Left lobe of liver (tissue), 2 donors: ENCODE measurements around the gene TNS1. TPM values are rescaled to one million over a fixed set of nuclear protein-coding genes. Genes with fewer than 3 reads are reported as not detected.

Experiments
- ATAC-seq: fragments of 200-7000 bp; cut with Tn5 transposase; one replicate; pipeline ENCODE4 v1.9.1; 2020; ENCODE audit warnings: mild to moderate bottlenecking, moderate library complexity
- DNase-seq: peaks from one replicate; pipeline ENCODE4 v3.0.0-alpha.2; 2020; ENCODE audit warnings: low spot score
- total RNA-seq: library from RNA; stranded (reverse); gene quantifications from one replicate; pipeline ENCODE4 v1.2.1, GENCODE V29; 2021
- donor health status: DM: no; HTN: no; CAD: no; lungs with moderate emphysema.
- donor health status: DM: no; HTN: yes; CAD: no.

TNS1 gene
- total RNA-seq, 1 donor from 2014 or later = 102 TPM

DNA sequence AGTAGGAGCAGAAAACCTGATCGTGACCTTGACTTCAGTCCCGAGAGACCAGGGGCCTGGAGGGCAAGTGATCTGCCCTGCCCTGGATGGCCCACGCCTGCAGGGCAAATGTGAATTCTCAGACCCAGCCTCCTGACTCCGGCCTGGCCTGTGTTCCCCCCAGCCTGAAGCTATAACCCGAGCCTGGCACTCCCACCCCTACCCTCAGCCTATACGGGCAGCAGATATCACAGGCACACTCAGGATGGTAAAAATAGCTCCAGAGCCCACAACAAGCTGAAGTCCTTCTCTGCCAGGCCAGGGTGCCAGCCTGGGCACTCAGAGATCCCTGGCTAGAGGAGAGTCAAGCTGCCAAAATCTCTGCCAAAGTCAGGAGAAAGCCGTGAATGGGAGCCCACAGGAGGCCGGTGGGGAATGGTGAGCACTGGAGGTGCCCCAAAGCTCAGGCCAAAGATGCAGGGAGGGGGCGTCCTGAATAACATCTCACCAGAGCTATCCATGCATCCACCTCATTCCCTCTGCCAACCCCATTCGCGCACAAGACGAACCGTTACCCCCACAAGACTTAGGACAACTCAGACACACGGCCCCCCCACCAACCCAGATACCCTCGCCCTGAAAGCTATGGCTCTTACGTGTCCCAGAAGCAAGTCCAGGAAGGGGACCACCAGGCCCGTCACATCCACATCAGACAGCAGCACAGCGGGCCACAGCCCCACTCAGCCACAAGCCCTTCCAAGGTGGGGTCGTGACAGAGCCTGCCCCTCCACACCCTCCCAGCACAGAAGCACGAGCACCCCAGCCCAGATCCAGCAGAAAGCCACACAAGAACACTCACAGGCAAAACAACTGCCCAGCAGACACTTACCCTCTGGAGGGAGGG, 144.9 kb downstream of the TNS1 start:
- DNase-seq = no peak
- no peak for ATAC-seq

DNA sequence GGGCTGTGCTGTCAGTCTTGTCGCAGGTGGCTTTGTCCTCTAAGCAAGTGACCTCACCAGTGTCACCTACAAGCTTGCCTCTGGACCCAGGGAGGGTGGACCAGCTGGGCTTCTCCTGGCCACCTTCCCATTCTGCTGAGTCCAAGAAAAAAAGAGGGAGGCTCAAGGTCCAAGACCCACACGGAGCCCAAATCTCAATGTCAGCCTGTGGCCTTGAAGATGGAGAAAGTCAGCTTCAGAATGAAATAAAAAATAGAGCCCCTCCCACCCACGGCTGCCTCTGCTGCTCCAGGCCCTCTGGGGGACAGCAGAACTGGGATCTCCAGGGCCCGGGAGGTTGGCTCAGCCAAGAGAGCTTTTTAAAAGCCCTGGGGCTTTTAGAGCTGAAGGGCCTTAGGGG, 145.9 kb downstream of the TNS1 start:
- DNase-seq = no peak
- ATAC-seq = peak; percentile 2

DNA sequence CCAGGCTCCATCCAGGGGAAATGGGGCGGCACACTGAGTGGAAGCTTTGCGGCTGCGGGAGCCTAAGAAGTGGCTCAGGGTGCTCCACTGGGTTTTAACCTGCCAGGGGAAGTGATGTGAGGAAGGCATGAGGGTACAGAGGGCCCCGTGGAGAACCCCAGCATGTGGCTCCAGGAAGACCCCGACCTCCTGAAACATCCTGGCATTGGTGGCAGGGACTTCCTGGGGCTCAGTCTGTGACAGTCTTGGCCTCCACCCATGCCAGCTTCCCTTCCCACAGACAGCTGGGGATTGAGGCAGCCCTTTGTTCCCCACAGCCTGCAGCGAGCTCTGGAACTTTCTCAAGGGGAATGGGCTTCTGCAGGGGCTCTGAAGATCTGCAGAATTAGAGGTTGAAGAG, 146.6 kb downstream of the TNS1 start:
- DNase-seq = no peak

DNA sequence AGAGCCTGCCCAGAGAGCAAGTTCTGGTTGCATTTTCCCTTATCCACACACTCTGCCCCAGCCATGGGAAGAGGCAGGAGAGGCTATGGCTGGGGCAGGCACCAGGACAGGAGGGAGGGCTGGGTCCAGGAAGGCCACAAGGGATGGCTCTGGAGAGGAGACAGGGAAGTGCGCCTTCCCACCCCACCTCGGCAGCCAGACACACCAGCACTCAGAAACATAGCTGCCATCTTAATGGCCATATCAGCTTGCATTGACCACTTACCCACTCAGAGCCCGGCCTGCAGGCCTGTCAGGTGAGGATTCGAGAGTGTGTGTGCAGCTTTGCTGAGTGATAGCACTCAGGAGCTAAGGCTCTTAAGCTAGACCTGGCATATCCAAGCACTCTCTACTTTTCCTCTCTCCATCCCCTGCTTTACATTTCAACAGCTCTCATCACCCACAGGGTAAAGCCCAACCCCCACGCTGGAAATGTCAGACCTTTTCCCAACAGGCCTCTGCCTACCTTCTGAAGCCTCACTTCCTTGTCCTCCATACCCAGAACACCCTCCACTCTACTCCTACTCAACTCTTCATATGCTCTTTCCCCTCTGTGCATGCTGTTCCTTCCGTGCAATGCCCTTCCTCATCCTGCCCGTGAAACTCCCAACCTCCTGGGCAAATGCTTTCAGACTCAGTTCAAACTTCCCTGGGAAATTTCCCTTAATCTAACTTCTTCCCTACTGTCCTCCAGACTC, 147.9 kb downstream of the TNS1 start:
- ATAC-seq = no peak
- no peak for DNase-seq

More for the DNA sequence above, 146.6 kb downstream of the TNS1 start:
- no peak for ATAC-seq

DNA sequence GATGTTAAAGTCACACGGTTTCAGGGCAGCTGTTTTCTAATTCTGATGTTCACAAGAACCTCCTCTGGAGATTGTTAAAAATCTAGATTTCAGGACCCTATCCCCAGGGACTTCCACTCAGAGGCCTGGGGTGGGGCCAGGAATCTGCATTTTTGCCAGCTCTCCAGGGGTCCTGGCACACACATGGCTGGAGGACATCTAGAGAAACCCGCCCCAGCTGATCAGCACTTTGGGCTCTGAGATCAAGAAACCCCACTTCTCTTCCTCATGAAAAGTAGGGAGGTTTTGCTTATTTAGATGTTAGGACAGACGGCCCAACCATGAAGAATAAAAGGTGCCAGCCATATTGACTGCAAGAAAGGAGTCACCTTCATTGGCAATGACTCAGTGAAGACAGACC, 148.8 kb downstream of the TNS1 start:
- ATAC-seq (no peak), DNase-seq (no peak)

DNA sequence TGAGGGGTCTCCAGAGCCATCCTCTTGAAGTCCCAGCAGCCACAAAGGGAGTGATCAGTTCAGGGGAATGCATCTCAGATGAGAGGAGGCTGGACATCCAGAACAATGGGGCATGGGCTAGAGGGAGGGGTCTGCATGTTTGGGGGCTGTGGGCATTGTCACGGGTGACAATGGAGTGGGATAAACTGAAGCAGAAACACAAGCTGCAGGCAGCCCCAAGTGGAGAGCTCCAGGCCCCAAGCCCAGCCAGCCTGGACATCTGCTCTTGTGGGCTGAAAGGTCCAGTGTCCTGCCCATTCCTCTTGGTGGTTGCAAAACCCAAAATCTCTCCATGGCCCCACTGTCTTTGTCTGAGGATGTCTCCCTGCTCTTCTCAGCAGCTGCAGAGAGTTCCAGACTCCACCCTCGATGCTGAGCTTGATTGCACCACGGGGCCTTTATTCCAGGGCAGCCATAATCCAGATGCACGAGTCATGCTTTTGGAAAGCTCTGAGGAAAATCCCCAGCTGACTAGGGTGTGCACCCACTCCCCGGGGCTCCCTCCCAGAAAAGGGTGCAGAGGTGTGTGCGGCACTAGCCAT, 149.4 kb downstream of the TNS1 start:
- DNase-seq = no peak
- no peak for ATAC-seq

DNA sequence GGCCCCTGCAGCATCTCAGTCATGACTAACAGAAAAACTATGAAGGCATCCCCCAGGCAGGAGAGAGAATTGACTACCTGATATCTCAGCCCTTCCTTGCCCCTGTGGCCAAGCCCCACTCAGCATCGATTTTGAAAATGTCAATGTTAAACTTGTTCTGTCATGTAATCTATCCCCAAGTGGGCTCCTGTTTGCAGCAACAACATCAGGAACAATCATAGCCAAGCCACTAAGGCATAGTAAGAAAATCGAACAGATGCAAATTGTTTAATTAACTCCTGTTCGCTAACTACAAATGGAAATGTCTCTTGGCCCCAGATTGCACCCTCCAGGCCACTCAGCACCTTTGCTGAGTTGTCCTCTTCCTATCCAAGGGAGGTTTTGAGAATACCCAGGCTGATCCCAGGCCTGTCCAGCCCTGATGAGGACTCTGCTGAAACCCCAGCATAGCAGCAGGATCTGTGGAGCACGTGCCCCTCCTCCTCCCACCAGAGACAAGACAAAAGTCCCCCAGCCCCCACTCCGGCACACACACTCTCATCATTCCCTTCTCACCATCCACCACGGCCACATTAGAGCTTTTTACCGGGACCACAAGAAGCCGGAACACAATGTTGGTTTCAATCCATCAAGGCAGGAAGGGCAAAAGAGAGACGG, 150.1 kb downstream of the TNS1 start:
- DNase-seq = no peak
- ATAC-seq = no peak

DNA sequence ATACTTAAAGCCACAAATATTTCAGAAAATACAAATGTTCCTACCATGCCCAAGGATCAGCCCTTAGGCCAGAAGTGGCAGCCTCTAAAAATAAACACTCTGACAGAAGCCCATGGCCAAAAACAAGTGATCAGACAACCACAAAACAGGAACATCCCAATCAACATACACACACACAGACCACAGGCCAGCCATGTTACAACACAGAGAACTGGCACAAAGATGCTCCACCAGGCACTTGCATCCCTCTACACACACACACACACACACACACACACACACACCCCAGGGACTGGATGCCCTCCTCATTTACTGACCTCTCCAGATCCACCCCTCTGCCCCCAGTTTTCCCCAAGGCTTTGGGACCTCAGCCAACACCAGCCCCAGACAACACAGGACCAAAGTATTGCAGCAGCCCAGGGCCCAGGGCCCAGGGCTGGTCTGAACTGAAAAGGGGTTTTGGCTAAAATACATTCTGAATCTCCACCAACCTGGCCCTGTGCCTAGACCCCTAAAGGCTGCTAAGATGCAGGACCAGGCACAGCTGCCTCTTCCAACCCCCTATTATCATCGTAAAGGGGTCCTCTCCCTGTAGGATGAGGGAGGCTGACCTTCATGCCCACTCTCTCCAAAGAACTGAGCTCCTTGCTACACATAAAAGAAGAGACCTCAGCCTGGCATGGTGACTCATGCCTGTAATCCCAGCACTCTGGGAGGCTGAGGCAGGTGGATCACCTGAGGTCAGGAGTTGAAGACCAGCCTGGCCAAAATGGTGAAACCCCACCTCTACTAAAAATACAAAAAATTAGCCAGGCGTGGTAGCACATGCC, 151.4 kb downstream of the TNS1 start:
- ATAC-seq = no peak
- no peak for DNase-seq

DNA sequence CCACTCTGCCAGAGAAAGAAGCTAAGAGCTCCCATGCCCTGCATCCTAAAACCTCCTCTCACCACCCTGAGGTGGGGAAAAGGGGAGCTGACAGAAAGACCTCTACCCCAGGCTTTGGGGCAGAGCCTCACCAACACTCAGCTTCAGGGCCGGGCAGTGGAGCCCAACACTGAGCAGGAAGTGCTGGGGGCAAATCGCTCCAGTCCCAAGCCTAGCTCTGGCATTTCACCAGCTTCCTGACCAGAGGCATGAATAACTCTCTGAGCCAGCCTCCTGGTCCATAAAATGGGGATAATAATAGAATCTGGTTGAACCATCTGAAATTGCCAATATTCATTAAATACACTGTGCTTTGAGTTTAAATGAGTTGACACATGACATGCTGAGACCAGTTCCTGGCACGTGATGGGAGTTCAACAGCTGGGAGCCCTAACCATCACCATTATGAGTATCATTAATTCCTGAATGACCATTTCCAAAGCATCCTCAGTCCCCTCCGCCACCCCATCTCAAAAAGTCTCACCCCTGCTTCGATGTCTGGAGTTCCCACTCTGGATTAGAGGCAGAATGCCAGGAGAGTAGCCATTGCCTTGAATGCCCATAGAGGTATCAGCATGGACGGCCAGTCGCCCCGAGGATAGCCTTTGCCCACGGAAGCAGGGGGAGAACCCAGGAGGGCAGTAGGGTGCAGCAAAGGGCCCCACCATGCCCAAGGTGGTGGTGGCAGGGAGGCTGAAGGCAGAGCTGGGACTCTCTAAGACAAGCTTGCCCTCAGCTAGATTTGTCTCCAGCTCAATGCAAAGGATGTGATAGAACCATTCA, 153.4 kb downstream of the TNS1 start:
- DNase-seq = no peak
- ATAC-seq = no peak

DNA sequence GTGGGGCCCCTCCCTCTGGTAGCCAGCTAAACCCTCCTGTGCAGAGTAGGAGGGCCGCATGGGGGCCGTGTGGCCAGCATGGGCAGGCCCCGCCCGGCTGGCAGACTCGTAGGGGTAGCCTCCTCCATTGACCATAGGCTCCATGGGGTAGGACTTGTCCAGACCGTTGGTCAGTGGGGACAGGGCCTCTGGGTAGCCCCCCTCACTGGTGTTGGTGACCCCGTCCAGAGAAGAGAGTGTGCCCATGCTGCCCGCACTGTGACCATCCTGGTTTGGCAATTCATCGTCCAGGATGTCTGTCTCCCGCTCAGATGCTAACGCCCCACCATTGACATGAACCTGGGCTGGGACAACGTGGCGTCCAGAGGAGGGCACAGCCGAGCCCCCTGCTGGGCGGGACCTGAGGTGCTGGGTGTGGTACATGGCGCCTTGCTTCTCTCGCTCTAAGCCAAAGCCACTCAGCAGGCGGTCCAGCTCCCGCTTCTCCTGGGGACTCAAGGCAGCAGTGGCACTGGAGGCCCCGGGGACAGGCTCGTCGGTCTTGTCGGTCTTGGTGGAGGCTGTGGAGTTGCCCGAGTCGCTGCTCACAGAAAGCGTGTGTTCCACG, 154.3 kb downstream of the TNS1 start:
- DNase-seq (no peak), ATAC-seq (peak; percentile 11)

DNA sequence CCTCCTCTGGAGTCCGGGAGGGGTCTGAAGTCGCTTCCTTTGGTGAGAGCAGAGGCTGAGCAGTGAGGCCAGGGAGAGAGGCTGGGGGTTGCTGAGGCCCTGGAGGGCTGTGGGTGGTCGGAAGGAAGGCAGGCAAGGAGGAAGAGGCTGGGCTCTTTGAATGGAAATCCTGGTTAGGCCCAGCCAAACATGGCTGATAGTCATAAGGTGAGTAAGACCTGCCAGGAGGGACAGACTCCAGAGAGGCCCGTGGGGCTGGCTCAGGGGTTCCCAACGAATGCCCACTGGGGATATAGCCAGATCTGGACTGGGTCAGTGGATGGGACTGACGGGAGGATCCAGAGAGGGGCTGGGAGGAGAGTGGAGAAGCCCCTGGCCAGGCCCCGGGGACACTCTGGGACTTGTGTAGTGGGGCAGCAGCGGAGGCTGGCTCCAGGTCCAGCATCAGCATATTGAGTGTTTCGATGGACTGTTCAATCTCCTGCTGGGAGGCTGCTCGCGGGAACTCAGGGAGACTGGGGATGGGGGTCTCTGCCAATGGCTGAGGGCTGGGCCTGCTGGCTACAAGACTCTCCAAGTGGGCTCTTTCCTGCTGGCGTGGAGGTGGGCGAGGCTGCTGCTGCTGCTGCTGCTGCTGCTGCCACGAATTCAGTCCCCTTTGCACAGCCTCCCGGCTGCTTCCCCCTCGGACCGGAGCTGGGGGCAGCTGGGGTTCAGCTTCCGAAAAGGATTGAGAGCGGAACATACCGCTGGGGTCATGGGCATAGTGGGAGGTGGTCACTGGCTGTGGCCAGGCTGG, 155.0 kb downstream of the TNS1 start:
- DNase-seq = no peak
- ATAC-seq = peak; percentile 2

DNA sequence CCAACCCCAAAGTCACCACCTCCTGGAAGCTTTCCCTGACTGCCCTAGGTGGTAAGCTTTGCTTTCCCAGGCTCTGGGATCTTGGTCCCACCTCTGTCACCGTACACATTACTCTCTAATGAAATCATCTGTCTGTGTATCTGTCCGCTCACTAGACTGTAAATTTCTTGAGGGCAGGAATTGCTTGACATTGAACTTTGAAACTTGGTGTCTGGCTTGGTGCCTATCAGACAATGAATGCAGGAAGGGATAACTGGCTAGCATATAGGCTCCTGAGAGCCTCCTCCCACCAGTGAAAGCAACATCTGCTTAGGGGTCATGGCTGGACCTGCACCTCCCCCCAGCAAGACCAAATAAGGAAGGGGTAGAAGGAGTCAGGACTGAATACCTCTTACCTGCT, 155.7 kb downstream of the TNS1 start:
- DNase-seq (no peak), ATAC-seq (no peak)

DNA sequence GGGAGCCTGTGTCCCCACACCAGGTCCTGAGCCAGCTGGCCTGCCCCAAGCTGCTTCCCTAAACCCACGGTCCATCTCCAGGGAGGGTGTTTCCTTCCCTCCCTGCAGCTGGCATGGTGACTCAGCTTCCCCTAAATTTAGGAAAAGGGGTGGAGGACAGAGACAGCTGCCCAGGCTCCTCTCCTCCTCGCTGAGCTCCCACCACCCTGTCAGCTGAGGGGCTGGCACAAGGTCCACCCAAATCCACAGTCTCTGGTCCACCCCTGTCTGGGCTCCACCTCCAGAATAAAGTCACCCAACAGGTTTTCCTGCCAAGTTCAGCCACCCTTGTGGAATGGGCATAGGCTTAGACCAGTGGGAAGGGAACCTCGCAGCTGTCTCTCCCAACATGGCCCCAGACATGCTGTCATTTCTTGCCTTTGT, 156.5 kb downstream of the TNS1 start:
- ATAC-seq (peak; percentile 6), DNase-seq (no peak)

DNA sequence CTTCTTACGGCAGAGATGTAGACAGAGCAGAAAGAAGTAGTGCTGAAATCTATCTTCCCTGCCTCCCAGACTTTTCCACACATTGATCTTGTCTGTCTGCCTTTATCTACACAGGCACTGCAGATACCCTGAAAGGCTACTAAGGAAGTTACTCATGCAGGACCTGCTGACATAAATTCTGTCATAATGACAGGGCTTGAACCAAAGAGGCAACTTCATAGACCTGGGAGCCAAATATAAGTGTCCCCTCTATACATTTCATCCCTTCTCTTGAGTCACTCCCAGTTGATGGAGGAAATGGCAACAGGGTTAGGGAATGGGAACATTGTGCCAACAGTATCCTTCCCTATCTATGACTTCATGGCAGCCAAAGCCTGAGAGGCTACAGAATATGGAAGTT, 157.5 kb downstream of the TNS1 start:
- ATAC-seq = no peak

DNA sequence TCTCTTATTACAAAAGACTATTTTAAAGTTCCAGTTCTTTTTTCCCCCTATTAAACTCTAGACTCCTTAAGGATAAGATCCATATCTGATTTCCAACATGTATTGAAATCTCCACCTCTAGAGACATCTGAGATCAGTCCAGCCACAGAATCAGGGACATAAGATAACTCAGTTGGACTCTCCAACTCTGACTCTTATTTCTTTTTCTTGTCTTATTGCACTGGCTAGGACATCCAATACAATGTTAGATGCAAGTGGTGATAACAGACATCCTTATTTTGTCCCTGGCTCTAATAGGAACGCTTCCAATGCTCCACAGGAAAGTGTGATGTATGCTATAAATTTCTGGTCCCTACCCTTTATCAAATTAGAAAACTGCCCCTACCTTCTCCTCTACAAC, 158.1 kb downstream of the TNS1 start:
- no peak for ATAC-seq
- no peak for DNase-seq

More for the DNA sequence above, 157.5 kb downstream of the TNS1 start:
- DNase-seq = no peak

DNA sequence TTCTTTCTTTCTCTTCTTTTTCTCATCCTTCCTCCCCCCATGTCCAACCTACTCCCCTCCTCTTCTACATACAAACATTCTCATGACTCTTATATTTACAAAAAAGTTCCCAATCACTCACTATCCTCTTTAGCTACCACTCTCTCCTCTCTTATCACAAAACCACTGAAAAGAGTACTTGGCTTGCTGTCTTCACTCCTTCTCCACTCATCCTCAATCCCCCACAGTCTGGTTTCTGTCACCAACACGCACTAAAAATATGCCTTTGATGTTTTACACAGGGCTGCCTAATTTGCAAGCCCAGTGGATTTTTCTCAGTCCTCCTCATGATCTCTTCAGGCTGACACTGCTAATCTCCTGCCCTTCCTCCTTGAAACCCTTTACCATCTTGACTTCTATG, 159.5 kb downstream of the TNS1 start:
- no peak for ATAC-seq
- DNase-seq = no peak

DNA sequence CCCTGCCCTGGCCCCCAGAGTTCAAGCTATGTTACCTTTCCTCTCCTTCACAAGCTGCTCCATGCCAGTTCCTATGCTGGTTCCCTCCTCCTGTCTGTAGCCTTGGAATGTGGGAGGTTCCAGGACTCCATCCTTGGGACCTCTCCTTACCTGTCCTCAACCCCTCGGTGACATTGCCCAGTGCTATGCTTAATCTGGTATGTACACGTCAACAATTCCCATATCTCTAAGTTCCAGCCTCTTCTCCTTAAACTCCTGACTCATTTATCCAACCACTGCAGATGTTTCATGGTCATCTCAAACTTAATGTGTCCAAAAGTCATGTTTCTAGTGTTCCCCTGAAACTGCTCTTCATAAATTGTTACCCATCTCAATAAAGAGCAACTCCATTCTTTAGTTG, 160.8 kb downstream of the TNS1 start:
- DNase-seq (no peak), ATAC-seq (no peak)

DNA sequence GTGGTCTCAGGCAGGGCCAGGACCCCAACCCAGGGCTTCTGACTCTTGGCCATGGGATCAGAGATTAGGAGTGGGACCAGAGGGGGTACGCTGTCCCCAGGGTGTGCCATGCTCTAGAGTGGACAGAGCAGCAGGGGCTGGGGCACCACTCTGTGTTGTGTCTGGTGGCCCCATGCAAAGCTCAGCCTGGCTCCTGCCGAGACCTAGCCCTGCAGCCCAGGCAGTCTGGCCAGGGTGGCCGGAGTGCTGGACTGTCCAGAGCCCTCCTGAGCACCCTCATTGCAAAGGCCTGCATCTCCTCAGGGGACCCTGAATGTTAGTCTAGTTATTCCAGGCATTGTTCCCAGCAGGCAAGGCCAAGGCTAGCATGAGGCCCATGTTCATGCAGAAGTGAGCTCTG, 162.3 kb downstream of the TNS1 start:
- ATAC-seq = peak; percentile 8
- no peak for DNase-seq
